ENCODE measurements around the gene OXT.
"Not testable (repeated sequence)": the region's sequence is repeated elsewhere in the genome, so short reads cannot be mapped to it uniquely, and the experiment has no call there.

- TF ChIP-seq CTCF (IDR thresholded peaks at IDR 0.05; ENCODE audit: low read depth, low read length, missing input control); RAD21 (IDR thresholded peaks at IDR 0.05); FOXA1 (IDR thresholded peaks at IDR 0.05); FOXA2 (IDR thresholded peaks at IDR 0.05); MAX (IDR thresholded peaks at IDR 0.05); NR2F2 (IDR thresholded peaks at IDR 0.05); TAF1 (conservative IDR thresholded peaks at IDR 0.05); REST (IDR thresholded peaks at IDR 0.05); GABPA (IDR thresholded peaks at IDR 0.05 in 1 of 2, conservative IDR thresholded peaks at IDR 0.05 in 1 of 2); YY1 (IDR thresholded peaks at IDR 0.05); ATF3 (IDR thresholded peaks at IDR 0.05): not testable (repeated sequence)
Observed at GRCh38 chr20:3064119-3064518, 7.3 kb upstream of the OXT start.

Measured in liver (tissue), 3 donors.